ENCODE measurements around the gene TOM1.
"Not testable (repeated sequence)": the region's sequence is repeated elsewhere in the genome, so short reads cannot be mapped to it uniquely, and the experiment has no call there.

TOM1 gene

GRCh38 chr22:35348026-35348590 lies 48.4 kb downstream of the TOM1 start:
- DNase-seq, result no peak

DNA sequence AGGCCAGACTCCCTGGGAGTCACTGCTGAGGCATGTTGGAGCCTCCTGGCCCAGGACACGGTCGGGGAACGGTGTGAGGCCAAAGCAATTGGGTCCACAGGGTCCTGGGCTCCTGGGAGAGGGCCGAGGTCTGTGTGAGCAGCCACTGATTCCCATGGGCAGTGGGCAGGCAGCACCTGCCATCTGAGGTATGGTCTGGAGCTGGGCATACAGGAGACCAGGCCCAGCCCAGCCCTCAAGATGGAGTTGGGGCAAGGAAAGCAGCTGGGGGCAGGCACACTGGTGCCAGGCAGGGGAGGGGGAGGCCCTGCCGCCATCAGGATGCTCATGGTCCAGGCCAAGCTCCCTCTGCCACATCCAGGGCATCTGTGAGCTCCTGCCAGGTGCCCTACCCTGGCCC lies 49.0 kb downstream of the TOM1 start:
- no peak for DNase-seq

GRCh38 chr22:35349368-35349703 lies 49.6 kb downstream of the TOM1 start:
- DNase-seq, result no peak

GRCh38 chr22:35349704-35350538 lies 50.2 kb downstream of the TOM1 start:
- no peak for DNase-seq

DNA sequence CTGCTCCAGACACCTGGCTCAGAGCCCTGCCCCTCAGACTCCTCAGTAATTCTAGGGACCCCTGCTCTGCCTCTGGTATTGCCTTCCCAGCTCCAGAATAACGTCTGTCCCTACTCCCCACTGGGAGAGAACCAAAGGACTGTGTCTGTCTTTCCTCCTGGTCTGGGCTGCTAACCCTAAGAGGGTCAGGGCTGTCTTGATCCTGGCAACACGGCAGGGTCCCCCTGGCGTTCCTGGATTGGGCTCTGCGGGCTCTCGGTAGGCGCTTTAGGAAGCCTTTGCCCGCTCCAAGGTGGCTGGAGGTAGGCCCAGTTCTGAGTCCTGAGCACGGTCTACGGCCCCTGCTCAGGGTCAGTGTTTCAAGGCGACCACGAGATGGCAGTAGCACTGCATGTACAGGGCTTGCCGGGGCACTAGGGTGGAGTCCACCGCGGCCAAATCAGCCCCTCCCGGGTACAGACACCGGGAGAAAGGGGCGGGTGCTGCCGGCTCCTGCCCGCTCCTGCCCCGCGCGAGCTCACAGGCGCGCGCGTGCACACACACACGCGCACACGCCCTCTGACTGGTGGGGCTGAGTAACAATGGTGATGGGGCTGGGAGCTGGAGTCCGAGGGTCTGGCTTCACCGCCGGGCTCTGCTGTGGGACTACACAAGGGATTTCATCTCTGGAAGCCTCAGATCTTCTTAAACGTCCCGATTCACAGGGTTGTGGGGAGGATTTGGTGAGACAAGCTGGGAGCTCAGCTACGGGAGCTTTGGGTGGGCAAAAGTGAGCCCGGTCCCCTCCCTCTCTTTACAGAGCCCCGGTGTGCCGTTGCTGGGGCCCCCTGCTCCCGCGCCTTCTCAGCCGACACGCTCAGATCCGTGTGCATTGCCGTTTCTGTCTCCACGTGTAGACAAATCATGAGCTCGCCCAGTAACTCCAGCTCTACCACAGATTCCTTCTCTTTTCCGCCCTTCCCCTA lies 51.1 kb downstream of the TOM1 start:
- peak; percentile 86 for DNase-seq

- DNase-seq, result peak; percentile 36
These were observed 52.8 kb downstream of the TOM1 start for GRCh38 chr22:35352214-35353111.

DNA sequence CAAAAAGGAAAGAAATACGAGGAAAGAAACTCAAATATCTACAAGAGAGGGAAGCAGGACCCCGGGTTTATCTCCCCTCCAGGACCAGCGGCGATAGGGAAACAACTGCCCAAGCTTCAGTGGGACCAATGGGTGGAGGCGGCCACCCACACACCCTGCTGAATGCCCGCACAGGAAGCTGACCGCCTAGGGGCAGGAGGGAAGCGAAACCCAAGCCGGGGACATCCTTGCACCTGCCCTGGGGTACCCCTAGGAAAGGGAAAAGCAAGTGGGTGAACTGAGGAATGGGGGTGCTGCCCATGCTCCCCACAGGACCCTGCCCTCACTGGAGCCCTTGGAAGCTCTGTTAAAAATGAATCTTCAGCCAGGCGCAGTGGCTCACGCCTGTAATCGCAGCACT lies 53.6 kb downstream of the TOM1 start:
- no peak for DNase-seq

DNA sequence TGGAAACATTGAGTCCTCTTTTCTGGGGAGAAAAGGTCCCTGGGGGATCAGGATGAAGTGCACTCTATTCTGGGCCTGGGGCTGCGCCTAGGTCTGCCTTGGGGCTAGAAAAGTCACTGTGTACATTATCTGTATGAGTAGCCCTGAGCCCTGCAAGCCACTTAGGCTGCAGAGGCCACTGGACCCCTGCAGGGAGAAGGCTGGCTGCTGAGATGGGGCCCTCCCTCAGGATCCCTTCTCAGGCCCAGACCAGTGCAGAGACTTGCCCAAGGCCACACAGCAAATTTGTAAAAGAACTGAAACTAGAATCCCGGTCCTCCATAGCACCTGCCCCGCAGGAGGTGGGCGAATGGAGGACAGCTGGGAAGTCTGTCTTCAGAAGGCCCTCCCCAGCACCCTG lies 54.4 kb downstream of the TOM1 start:
- no peak for DNase-seq

DNA sequence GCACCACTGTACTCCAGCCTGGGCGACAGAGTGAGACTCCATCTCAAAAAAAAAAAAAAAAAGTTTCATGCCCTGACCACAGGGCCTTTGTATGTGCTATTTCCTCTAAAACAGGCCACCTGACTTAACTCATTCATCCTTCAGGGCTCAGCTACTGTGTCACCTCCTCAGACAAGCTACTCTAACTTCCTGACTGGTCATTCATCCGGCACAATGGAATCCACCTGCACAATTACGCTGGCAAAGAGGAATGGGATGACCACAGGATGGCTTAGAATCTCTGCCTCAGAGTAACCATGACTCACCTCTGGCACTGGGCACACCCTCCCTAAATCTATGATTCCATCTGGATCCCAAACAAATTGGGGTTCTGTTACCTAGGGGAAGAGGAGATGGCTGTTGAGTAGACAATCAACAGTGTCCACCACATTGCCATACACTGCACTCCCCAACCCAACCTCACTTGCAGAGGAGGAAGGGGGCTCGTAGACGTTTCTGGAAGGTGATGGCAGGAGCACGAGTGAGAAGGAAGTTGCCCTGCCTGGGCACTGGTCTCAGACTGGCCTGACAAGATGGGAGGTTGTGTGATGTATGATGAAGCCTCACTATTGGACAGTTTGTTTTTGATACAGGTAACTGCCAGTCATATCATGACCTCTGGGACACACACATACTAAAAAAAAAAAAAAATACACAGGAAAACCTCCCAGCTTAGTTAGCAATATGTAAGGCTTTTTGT lies 58.4 kb downstream of the TOM1 start:
- no peak for DNase-seq

GRCh38 chr22:35359380-35360065 lies 59.8 kb downstream of the TOM1 start:
- no peak for DNase-seq

GRCh38 chr22:35361001-35361558 lies 61.4 kb downstream of the TOM1 start:
- no peak for DNase-seq

GRCh38 chr22:35363566-35364086 lies 63.9 kb downstream of the TOM1 start:
- DNase-seq, result no peak

- DNase-seq, result not testable (repeated sequence)
These were observed 64.5 kb downstream of the TOM1 start for GRCh38 chr22:35364230-35364629.

GRCh38 chr22:35367331-35367886 lies 67.7 kb downstream of the TOM1 start:
- no peak for DNase-seq

GRCh38 chr22:35368386-35368785 lies 68.7 kb downstream of the TOM1 start:
- DNase-seq, result no peak

DNA sequence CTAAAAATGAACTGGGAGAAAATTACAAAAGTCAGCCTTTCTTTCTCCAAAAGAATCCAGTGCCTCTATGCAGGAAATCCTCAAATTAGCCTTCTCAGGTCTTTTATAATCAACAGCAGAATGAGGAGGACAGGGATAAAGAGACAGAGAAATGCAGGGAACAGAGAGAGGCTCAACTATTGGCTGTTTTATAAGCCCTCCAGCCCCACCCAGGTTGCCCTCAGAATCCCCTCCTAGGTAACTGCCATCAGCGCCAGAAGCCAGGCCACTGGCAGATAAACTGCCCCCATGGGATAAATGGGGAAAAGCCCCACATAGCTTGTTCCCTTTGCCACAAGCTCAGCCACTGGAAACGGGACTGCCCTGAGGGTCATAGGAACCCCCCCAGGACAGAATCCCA lies 70.3 kb downstream of the TOM1 start:
- no peak for DNase-seq

DNA sequence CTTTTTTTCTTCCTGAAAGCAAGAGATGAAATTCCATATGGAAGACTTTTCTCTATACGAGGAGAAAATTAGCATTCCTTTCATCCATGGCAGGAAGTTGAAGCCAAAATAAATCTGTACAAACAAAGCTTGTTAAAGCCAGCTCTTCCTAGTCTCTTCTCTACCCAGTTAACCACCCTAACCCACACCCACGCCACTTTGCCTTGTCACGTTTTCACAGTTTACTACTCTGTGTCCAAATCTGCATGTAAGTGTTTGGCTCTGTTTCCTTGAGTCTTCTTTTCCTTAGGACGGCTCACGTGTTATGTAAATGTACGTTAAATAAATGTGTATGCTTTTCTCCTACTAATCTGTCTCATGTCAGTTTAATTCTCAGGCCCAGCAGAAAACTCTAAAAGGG lies 74.1 kb downstream of the TOM1 start:
- DNase-seq, result no peak

DNA sequence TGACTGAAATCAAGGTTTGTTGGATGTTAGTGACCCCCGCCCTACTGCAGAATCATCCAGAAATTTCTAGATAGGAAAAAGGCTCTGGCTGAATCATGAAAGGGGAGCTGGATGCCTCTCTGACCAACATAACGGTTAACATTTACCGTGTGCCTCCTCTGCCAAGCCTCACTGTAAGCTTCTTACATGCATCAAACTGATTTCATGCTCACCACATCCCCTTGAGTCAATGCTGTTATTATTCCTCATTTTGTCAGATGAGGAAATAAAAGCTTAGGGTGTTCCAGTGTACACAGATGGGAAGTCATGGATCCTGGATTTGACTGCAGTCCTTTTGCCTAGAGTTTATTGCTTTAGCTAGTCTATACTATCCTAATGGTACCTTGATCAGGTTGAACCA lies 75.3 kb downstream of the TOM1 start:
- no peak for DNase-seq

DNA sequence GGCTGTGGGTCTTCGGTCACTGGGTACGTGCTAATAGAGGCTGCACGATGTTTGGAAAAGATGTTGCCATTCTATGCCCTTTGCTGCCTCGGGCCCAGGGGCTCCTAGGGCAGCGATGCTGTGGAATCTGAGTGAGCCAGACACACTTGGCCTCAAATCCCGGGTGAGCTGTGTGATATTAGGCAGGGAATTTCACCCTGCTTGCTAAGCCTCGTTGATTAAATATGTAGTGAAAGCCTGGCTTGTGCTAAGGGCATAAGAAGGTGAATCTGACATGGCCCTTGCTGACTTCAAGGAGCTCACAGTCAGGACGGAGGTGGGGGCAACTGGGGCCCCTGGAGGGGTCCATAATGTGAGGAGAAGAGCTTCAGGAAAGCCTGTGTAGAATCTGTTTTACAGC lies 75.8 kb downstream of the TOM1 start:
- DNase-seq, result no peak

GRCh38 chr22:35376728-35377472 lies 77.2 kb downstream of the TOM1 start:
- DNase-seq, result peak; percentile 44

Measured in activated naive CD4-positive, alpha-beta T cell treated with Interleukin-2 at 50 U/mL for 16 hours (primary cell).